WI38 (cell line): ENCODE data around the gene PLVAP.

Source experiments
- H3K4me3 ChIP-seq: 2 replicates; pipeline ENCODE4 v1.5.1; 2011; ENCODE audit warnings: low read depth, mild to moderate bottlenecking, control low read depth, low read length
- CTCF ChIP-seq: IDR thresholded peaks from 2 replicates; pipeline ENCODE4 v1.5.1; 2012; ENCODE audit warnings: low read depth, mild to moderate bottlenecking, control low read depth, low read length

Gene PLVAP

GRCh38 chr19:17389957-17390664 lies 13.0 kb upstream of the PLVAP start:
- TF ChIP-seq CTCF, result no peak
- peak overlapping the region; percentile 58 for H3K4me3 ChIP-seq

GRCh38 chr19:17389288-17389687 lies 12.1 kb upstream of the PLVAP start:
- no peak for TF ChIP-seq CTCF

GRCh38 chr19:17385878-17386611 lies 8.9 kb upstream of the PLVAP start:
- TF ChIP-seq CTCF, result peak; percentile 96
- no peak overlapping the region for H3K4me3 ChIP-seq

More at GRCh38 chr19:17389288-17389687, 12.1 kb upstream of the PLVAP start:
- H3K4me3 ChIP-seq, result no peak overlapping the region

GRCh38 chr19:17380426-17381138 lies 3.4 kb upstream of the PLVAP start:
- H3K4me3 ChIP-seq, result no peak overlapping the region
- TF ChIP-seq CTCF, result no peak

GRCh38 chr19:17379221-17379631 lies 2.1 kb upstream of the PLVAP start:
- H3K4me3 ChIP-seq, result no peak overlapping the region
- TF ChIP-seq CTCF, result no peak

- H3K4me3 ChIP-seq, result no peak overlapping the region
- TF ChIP-seq CTCF, result no peak
These were observed 1.1 kb upstream of the PLVAP start for GRCh38 chr19:17378271-17378670.
